Endothelial cell of umbilical vein (primary cell): ENCODE results near the gene EVI2A. TPM values are rescaled to one million over a fixed set of nuclear protein-coding genes. Genes with fewer than 3 reads are reported as not detected.

Source experiments
- BruUV-seq: library from RNA; stranded (reverse); fragments of 400-500 nt; replicated peaks from 2 replicates; lab custom pipeline; 2021; lab: Mats Ljungman, UMichigan
- CTCF ChIA-PET: fragments of 300-600, 350-600 bp; sonication (Branson Sonifier 250); formaldehyde crosslinking; loops from one replicate; lab custom pipeline; 2021; ENCODE audit warnings: antibody characterized with exemption, inconsistent platforms; lab: Charles Lee
- POLR2A ChIA-PET: fragments of 300-600, 350-600 bp; sonication (Branson Sonifier 250); formaldehyde crosslinking; loops from one replicate; lab custom pipeline; 2021; ENCODE audit warnings: antibody characterized with exemption, inconsistent platforms; lab: Charles Lee
- DNase-seq: peaks from one replicate; pipeline ENCODE4 v3.0.0-alpha.2; 2011; ENCODE audit warnings: low read depth, low spot score
- FAIRE-seq: peaks from 2 replicates; lab custom pipeline; 2011; peaks lifted over from hg19 to GRCh38; lab: Jason Lieb, UNC
- H2AFZ ChIP-seq: 2 replicates; pipeline ENCODE4 v1.6.0; 2012; ENCODE audit warnings: low read depth, low read length, control low read depth, inconsistent platforms
- H3K27ac ChIP-seq: 2 replicates; pipeline ENCODE4 v1.5.1; 2011; ENCODE audit warnings: low read depth, mild to moderate bottlenecking, control low read depth, low read length, moderate library complexity; ENCODE audit not compliant: insufficient read depth
- H3K27me3 ChIP-seq, 2 experiments: 2 replicates each; pipeline versions ENCODE4 v1.6.0 to v1.6.1; 2011; ENCODE audit warnings: low read length in 2 of 2, mixed read lengths in 1 of 2; ENCODE audit not compliant: control insufficient read depth in 2 of 2, insufficient read depth in 2 of 2
- H3K36me3 ChIP-seq, 2 experiments: 2 replicates in 1 of 2; 3 replicates in 1 of 2; pipeline ENCODE4 v1.5.1; 2011; ENCODE audit warnings: low read length in 2 of 2, mild to moderate bottlenecking in 1 of 2, moderate library complexity in 1 of 2; ENCODE audit not compliant: control insufficient read depth in 2 of 2, insufficient read depth in 2 of 2; ENCODE audit errors: extremely low read depth in 1 of 2
- H3K4me1 ChIP-seq: 3 replicates; pipeline ENCODE4 v1.5.1; 2011; ENCODE audit warnings: mild to moderate bottlenecking, low read length; ENCODE audit not compliant: control insufficient read depth, insufficient read depth; ENCODE audit errors: extremely low read depth
- H3K4me2 ChIP-seq: 2 replicates; pipeline ENCODE4 v1.6.1; 2011; ENCODE audit warnings: low read length, control low read depth, mixed read lengths; ENCODE audit not compliant: insufficient read depth
- H3K4me3 ChIP-seq, 3 experiments: fragments of 200-600 bp in 1 of 3; sonication (generic), shearing (Covaris generic) in 1 of 3; replicated peaks in 1 of 3; 2 replicates each; pipeline ENCODE4 v1.5.1; 2011 to 2016; ENCODE audit warnings: control low read depth in 3 of 3, low read length in 3 of 3, mild to moderate bottlenecking in 2 of 3, inconsistent platforms in 1 of 3, low read depth in 1 of 3, moderate library complexity in 1 of 3; ENCODE audit not compliant: insufficient read depth in 1 of 3
- H3K79me2 ChIP-seq: 2 replicates; pipeline ENCODE4 v1.6.0; 2012; ENCODE audit warnings: low read length, inconsistent platforms; ENCODE audit not compliant: control insufficient read depth, insufficient read depth
- H3K9ac ChIP-seq: replicated peaks from 2 replicates; pipeline ENCODE3; 2011; ENCODE audit warnings: low read length, control low read depth; ENCODE audit not compliant: insufficient read depth; ENCODE audit errors: extremely low read depth
- H3K9me1 ChIP-seq: replicated peaks from 3 replicates; pipeline ENCODE4 v1.6.0; 2011; ENCODE audit warnings: mild to moderate bottlenecking, low read length; ENCODE audit not compliant: control insufficient read depth, insufficient read depth; ENCODE audit errors: extremely low read depth
- H3K9me3 ChIP-seq: replicated peaks from 2 replicates; pipeline ENCODE4 v1.5.1; 2012; ENCODE audit warnings: low read length, inconsistent platforms; ENCODE audit not compliant: control insufficient read depth, insufficient read depth
- H4K20me1 ChIP-seq: replicated peaks from 2 replicates; pipeline ENCODE3; 2011; ENCODE audit warnings: mild to moderate bottlenecking, low read length; ENCODE audit not compliant: control insufficient read depth, insufficient read depth; ENCODE audit errors: extremely low read depth
- EZH2 ChIP-seq: IDR thresholded peaks from 2 replicates; pipeline ENCODE4 v1.6.1; 2012; ENCODE audit warnings: borderline replicate concordance, low read depth, mild to moderate bottlenecking, moderate library complexity, low read length, inconsistent platforms; ENCODE audit not compliant: severe bottlenecking
- FOS ChIP-seq: IDR thresholded peaks from 2 replicates; pipeline ENCODE4 v1.6.1; 2011; ENCODE audit warnings: mild to moderate bottlenecking, low read length, moderate library complexity, borderline replicate concordance; ENCODE audit not compliant: insufficient read depth
- GATA2 ChIP-seq: IDR thresholded peaks from 2 replicates; pipeline ENCODE4 v1.7.0; 2011; ENCODE audit warnings: low read depth, mild to moderate bottlenecking, moderate library complexity, mixed read lengths, low read length; ENCODE audit not compliant: insufficient read length, insufficient read depth
- JUN ChIP-seq: IDR thresholded peaks from 2 replicates; pipeline ENCODE4 v1.6.1; 2011; ENCODE audit warnings: borderline replicate concordance, low read depth; ENCODE audit not compliant: insufficient read length, insufficient read depth
- MYC ChIP-seq: IDR thresholded peaks from one replicate; pipeline ENCODE4 v1.6.1; 2011; ENCODE audit warnings: mild to moderate bottlenecking, low read depth, low read length
- POLR2A ChIP-seq: IDR thresholded peaks from 2 replicates; pipeline ENCODE4 v1.6.1; 2012; ENCODE audit warnings: low read depth, mild to moderate bottlenecking, control low read depth, low read length
- dilution Hi-C: fragments of 300-500 bp; cut with MboI; formaldehyde crosslinking; loops from one replicate; pipeline ENCODE4 v1.15.0; 2019; ENCODE audit warnings: low sequenced_read_pairs; ENCODE audit not compliant: extremely low pct_ligation_motif_present
- intact Hi-C: fragments of 100-400 bp; cut with micrococcal nuclease; formaldehyde crosslinking; loops from one replicate; pipeline ENCODE4 v1.10.0; 2022
- polyA plus RNA-seq, 4 experiments: library from polyadenylated mRNA; depleted of rRNA in 3 of 4; stranded (reverse) in 3 of 4; unstranded in 1 of 4; fragments of >200 nt; gene quantifications; 2 replicates each; pipeline versions ENCODE4 v1.2.1 to v1.2.3, GENCODE V29; 2011 to 2012; ENCODE audit warnings: missing spikeins in 1 of 4
- total RNA-seq: library from RNA; stranded (reverse); gene quantifications from 2 replicates; pipeline ENCODE4 v1.2.3, GENCODE V29; 2021
- TF ChIP-seq, protein P1 (sequence below), 2 donors: IDR thresholded peaks; 1 replicate in 1 of 2; 2 replicates in 1 of 2; pipeline ENCODE4 v1.5.1; 2011; ENCODE audit warnings: low read length in 2 of 2, mild to moderate bottlenecking in 2 of 2, moderate library complexity in 2 of 2, control low read depth in 1 of 2, inconsistent platforms in 1 of 2, low read depth in 1 of 2; ENCODE audit not compliant: insufficient read depth in 1 of 2; ENCODE audit errors: extremely low read depth in 1 of 2

EVI2A gene
- total and polyA plus RNA-seq, 2 donors (not counting 3 experiments of a cell fraction or from before 2014, with no cell fraction given) = 0.07 to 0.22 TPM

DNA sequence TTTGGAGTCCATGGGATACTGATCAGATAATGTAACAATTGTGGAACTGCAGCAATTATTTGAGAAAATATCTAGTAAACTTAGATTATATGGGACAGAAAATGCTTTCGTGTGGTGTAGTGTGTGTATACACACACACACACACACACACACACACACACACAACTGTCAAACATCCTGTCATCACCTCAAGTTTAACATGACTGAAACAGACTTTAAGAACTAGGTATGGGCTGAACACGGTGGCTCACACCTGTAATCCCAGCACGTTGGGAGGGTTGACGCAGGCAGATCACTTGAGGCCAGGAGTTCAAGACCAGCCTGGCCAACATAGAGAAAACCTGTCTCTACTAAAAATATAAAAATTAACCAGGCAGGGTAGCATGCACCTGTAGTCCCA is 544 bp upstream of the EVI2A start:
- dilution Hi-C loops (no loop called here), intact Hi-C loops (no loop called here)
- no TSS peak for BruUV-seq

GRCh38 chr17:31320791-31321190 is 631 bp downstream of the EVI2A start:
- ChIA-PET POLR2A (no interaction called here), CTCF (no interaction called here)
- no peaks in the 10 kb centered on the region for H3K9me3 ChIP-seq
- H3K27ac ChIP-seq = peak overlapping the region; percentile 39
- TF ChIP-seq, protein P1, sequence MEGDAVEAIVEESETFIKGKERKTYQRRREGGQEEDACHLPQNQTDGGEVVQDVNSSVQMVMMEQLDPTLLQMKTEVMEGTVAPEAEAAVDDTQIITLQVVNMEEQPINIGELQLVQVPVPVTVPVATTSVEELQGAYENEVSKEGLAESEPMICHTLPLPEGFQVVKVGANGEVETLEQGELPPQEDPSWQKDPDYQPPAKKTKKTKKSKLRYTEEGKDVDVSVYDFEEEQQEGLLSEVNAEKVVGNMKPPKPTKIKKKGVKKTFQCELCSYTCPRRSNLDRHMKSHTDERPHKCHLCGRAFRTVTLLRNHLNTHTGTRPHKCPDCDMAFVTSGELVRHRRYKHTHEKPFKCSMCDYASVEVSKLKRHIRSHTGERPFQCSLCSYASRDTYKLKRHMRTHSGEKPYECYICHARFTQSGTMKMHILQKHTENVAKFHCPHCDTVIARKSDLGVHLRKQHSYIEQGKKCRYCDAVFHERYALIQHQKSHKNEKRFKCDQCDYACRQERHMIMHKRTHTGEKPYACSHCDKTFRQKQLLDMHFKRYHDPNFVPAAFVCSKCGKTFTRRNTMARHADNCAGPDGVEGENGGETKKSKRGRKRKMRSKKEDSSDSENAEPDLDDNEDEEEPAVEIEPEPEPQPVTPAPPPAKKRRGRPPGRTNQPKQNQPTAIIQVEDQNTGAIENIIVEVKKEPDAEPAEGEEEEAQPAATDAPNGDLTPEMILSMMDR (IDR thresholded peaks at IDR 0.05; ENCODE audit: extremely low read depth in 1 of 2, insufficient read depth in 1 of 2, low read depth in 1 of 2, low read length in 2 of 2) = no peak
- no peak for TF ChIP-seq EZH2
- TF ChIP-seq POLR2A = no peak
- TF ChIP-seq JUN = no peak
- TF ChIP-seq MYC = no peak
- no peak for TF ChIP-seq GATA2
- no peak overlapping the region for H3K9ac ChIP-seq
- FAIRE-seq = no peak
- no peak overlapping the region for H3K4me3 ChIP-seq
- H2AFZ ChIP-seq = no peak overlapping the region
- peaks cover 11% of the 10 kb centered on the region for H3K4me1 ChIP-seq
- intact Hi-C loops = no loop called here
- BruUV-seq = no TSS peak
- peak; percentile 7 for DNase-seq
- no peaks in the 10 kb centered on the region for H3K36me3 ChIP-seq
- H3K4me2 ChIP-seq = peak overlapping the region; percentile 12
- no peaks in the 10 kb centered on the region for H3K27me3 ChIP-seq
- H3K9me1 ChIP-seq = no peaks in the 10 kb centered on the region
- H4K20me1 ChIP-seq = no peaks in the 10 kb centered on the region
- dilution Hi-C loops = no loop called here
- H3K79me2 ChIP-seq = no peaks in the 10 kb centered on the region

More for the DNA sequence above, 544 bp upstream of the EVI2A start:
- no peak overlapping the region for H3K4me3 ChIP-seq
- ChIA-PET POLR2A (interaction anchor here (0.5 kb wide), 1 partner anchor 79 kb away, joined by 3 read pairs; no protein-coding TSS in a partner anchor), CTCF (interaction anchor here (0.6 to 1.4 kb wide), 2 partner anchors 16 to 94 kb away, joined by 3 to 5 read pairs; no protein-coding TSS in a partner anchor)
- DNase-seq = no peak
- H3K9me3 ChIP-seq = no peaks in the 10 kb centered on the region
- H3K4me2 ChIP-seq = no peak overlapping the region
- no peaks in the 10 kb centered on the region for H3K9me1 ChIP-seq
- H4K20me1 ChIP-seq = no peaks in the 10 kb centered on the region
- H3K27ac ChIP-seq = no peak overlapping the region
- H3K36me3 ChIP-seq = peaks cover 0 to 2% of the 10 kb centered on the region in 2 experiments
- H3K79me2 ChIP-seq = no peaks in the 10 kb centered on the region
- no peak overlapping the region for H3K9ac ChIP-seq
- no peak overlapping the region for H2AFZ ChIP-seq
- H3K4me1 ChIP-seq = peaks cover 11% of the 10 kb centered on the region
- H3K27me3 ChIP-seq = no peaks in the 10 kb centered on the region
- TF ChIP-seq POLR2A = no peak
- TF ChIP-seq FOS = no peak
- FAIRE-seq = no peak
